PFSK-1 (cell line): ENCODE measurements around the gene BICD1.

Experiments used
- POLR2AphosphoS5 ChIP-seq: IDR thresholded peaks from 2 replicates; pipeline ENCODE4 v1.6.1; 2012; ENCODE audit warnings: low read depth, mild to moderate bottlenecking, control low read depth, low read length, moderate library complexity
- REST ChIP-seq, 2 experiments: IDR thresholded peaks; 2 replicates each; pipeline versions ENCODE4 v1.6.1 to v1.8.0; 2011 to 2012; ENCODE audit warnings: low read depth in 2 of 2, low read length in 2 of 2, control low read depth in 1 of 2, inconsistent platforms in 1 of 2, mild to moderate bottlenecking in 1 of 2, moderate library complexity in 1 of 2; ENCODE audit not compliant: insufficient read depth in 1 of 2
- TAF1 ChIP-seq: IDR thresholded peaks from 2 replicates; pipeline ENCODE4 v1.6.1; 2012; ENCODE audit warnings: low read length, control low read depth, borderline replicate concordance; ENCODE audit not compliant: insufficient read depth

- no peak for TF ChIP-seq REST (IDR thresholded peaks at IDR 0.05; ENCODE audit: insufficient read depth in 1 of 2, low read depth in 2 of 2, low read length in 2 of 2)
- TF ChIP-seq TAF1, result no peak
- no peak for TF ChIP-seq POLR2AphosphoS5
Observed at GRCh38 chr12:32398181-32398580, 291.5 kb downstream of the BICD1 start.
